ENCODE data around the gene C19orf67.
A peak's percentile ranks its signal among the peaks of the same experiment; 100 is the strongest.
"Not testable (repeated sequence)": the region's sequence is repeated elsewhere in the genome, so short reads cannot be mapped to it uniquely, and the experiment has no call there.

The C19orf67 gene

GRCh38 chr19:14055396-14055795, 30.2 kb downstream of the C19orf67 start:
- no peak for DNase-seq

GRCh38 chr19:14054721-14055120, 30.9 kb downstream of the C19orf67 start:
- DNase-seq = no peak

- no peak for DNase-seq
These were observed 31.5 kb downstream of the C19orf67 start for GRCh38 chr19:14054099-14054498.

GRCh38 chr19:14053500-14053899, 32.1 kb downstream of the C19orf67 start:
- no peak for DNase-seq

- DNase-seq = no peak
These were observed 32.6 kb downstream of the C19orf67 start for GRCh38 chr19:14053032-14053431.

GRCh38 chr19:14052470-14052869, 33.1 kb downstream of the C19orf67 start:
- no peak for DNase-seq

- no peak for DNase-seq
These were observed 33.6 kb downstream of the C19orf67 start for GRCh38 chr19:14051980-14052379.

- not testable (repeated sequence) for DNase-seq
These were observed 34.6 kb downstream of the C19orf67 start for GRCh38 chr19:14050961-14051360.

GRCh38 chr19:14050512-14050911, 35.1 kb downstream of the C19orf67 start:
- no peak for DNase-seq

GRCh38 chr19:14048443-14049153, 37.0 kb downstream of the C19orf67 start:
- peak; percentile 79 for DNase-seq

- not testable (repeated sequence) for DNase-seq
These were observed 37.7 kb downstream of the C19orf67 start for GRCh38 chr19:14047866-14048265.

- DNase-seq = peak; percentile 73
These were observed 42.6 kb downstream of the C19orf67 start for GRCh38 chr19:14042659-14043608.

- no peak for DNase-seq
These were observed 46.4 kb downstream of the C19orf67 start for GRCh38 chr19:14039181-14039580.

GRCh38 chr19:14035706-14036105, 49.9 kb downstream of the C19orf67 start:
- no peak for DNase-seq

- not testable (repeated sequence) for DNase-seq
These were observed 50.4 kb downstream of the C19orf67 start for GRCh38 chr19:14035159-14035558.

GRCh38 chr19:14033946-14034345, 51.6 kb downstream of the C19orf67 start:
- DNase-seq = no peak

GRCh38 chr19:14031719-14032480, 53.7 kb downstream of the C19orf67 start, which contains the start of gene IL27RA:
IL27RA (plus strand) TSS chr19:14031762; CDS start chr19:14031873, 111 bp downstream.
- peak; percentile 86 for DNase-seq
